RWPE1 (cell line): ENCODE results near the gene TTLL12.

Experiments used
- CTCF ChIA-PET: fragments of 350-600 bp; sonication (Branson Sonifier 250); formaldehyde crosslinking; extraction: SDS; loops from one replicate; lab custom pipeline; 2021; lab: Yijun Ruan, JAX
- POLR2A ChIA-PET: fragments of 400-600 bp; formaldehyde crosslinking; extraction: SDS; loops from one replicate; lab custom pipeline; 2020; ENCODE audit warnings: antibody characterized with exemption; ENCODE audit not compliant: low non-redundant PET; lab: Yijun Ruan, JAX
- DNase-seq: peaks from one replicate; pipeline ENCODE4 v3.0.0; 2012; ENCODE audit warnings: low spot score
- H3K27ac ChIP-seq: fragments of 450-650 bp; 2 replicates; pipeline ENCODE4 v1.5.1; 2017
- CTCF ChIP-seq: fragments of 450-650 bp; conservative IDR thresholded peaks from 2 replicates; pipeline ENCODE4 v1.5.1; 2017; ENCODE audit warnings: low read depth, mild to moderate bottlenecking

TTLL12 gene

GRCh38 chr22:43209971-43210370 lies 23.0 kb upstream of the TTLL12 start:
- no peak overlapping the region for H3K27ac ChIP-seq
- TF ChIP-seq CTCF, result no peak
- CTCF ChIA-PET, result no interaction called here
- no peak for DNase-seq
- POLR2A ChIA-PET, result no interaction called here

DNA sequence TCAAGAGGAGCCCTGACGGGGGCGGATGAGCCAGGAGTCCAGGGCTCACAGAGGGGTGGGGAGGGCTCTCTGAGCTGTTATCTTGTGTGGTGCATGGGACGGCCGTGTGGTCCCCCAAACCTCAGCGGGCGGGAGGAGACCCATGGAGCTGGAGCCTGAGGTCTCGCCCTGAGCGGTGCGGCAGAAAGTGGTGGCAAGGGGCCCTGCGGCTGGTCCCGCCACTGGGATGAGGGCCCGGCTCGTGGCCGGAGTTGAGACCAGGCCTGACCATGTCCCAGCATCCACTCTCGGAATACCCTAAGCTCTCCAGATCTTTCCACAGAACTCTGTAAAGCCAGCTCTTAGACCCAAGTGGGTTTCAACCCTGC lies 22.6 kb upstream of the TTLL12 start:
- no peak overlapping the region for H3K27ac ChIP-seq
- ChIA-PET CTCF (no interaction called here), POLR2A (no interaction called here)
- TF ChIP-seq CTCF, result no peak
- DNase-seq, result no peak

DNA sequence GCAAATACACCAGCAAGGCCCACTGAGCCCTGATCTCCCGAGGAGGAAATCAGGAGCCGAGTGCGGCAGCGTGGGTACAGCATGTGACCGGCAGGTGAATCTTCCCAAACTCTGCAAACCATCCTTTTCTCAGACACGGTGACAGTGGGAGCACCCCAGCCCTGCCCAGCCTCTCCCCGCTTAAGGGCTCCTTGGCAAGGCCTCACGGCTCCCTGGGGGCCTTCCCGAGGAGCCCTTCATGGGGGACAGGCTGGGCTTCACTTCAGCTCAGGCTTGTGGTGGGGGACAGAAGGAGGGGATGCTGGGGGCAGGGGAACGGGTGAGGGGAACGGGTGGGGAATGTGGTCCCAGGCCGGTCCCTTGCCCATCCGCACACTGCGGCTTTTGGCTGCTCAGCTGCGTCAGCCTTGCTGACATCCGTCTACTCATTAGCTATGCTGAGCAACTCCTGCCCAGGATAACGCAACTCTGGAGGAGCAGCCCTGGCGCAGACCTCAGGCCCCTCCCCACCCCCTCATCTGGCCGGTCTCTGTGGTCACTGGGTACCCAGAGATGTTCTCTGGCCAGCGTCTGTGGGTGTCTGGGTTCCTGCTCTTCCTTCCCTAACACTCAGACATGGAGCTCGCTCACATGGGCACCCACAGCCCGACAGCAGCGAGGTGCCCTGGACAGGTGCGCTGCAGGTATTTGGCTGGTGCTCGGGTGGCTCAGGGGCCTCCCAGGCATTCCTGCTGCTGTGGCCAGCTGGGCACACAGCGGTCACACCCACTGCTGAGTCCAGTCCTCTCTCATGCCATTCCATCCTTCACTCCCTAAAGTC lies 22.0 kb upstream of the TTLL12 start:
- H3K27ac ChIP-seq, result no peak overlapping the region
- ChIA-PET CTCF (no interaction called here), POLR2A (interaction anchor here (0.5 kb wide), 1 partner anchor 1821 kb away, joined by 4 read pairs; no protein-coding TSS in a partner anchor)
- DNase-seq, result no peak
- TF ChIP-seq CTCF, result no peak

GRCh38 chr22:43207849-43208702 lies 21.1 kb upstream of the TTLL12 start:
- POLR2A ChIA-PET, result interaction anchor here (0.5 kb wide), 1 partner anchor 1820 kb away, joined by 4 read pairs; no protein-coding TSS in a partner anchor

GRCh38 chr22:43207386-43207785 lies 20.5 kb upstream of the TTLL12 start:
- no peak for DNase-seq
- TF ChIP-seq CTCF, result no peak
- no peak overlapping the region for H3K27ac ChIP-seq
- POLR2A ChIA-PET, result no interaction called here
- CTCF ChIA-PET, result no interaction called here

More at GRCh38 chr22:43207849-43208702, 21.1 kb upstream of the TTLL12 start:
- H3K27ac ChIP-seq, result no peak overlapping the region
- DNase-seq, result no peak
- TF ChIP-seq CTCF, result no peak
- CTCF ChIA-PET, result no interaction called here

DNA sequence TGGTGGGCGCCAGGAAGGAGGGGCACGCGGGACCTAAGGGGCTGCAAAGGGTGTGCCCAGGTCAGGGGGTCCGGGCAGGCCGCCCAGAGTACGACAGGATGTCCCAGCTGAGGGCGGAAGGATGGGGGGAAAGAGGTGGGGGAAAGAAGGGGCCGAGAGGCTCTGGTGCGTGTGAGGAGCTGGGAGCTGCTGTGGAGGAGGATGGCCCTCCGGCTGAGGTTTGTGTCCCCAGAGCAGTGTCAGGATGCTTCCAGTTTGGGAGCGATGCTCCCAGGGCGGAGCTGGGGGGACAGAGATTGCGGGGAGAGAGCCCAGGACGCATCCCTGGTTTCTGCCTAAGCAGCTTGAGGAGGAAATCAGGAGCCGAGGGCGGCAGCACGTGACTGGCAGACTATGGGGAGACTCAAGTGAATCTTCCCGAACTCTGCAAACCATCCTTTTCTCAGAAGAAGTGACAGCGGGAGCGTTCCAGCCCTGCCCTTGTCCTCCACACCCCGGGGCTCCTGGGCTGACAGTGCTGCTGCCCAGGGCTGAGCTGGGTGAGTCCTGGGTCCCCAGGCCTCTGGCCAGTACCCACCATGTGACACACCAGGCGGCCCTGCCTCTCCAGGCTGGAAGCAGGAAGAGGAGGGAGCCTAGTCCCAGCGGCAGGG lies 19.7 kb upstream of the TTLL12 start:
- DNase-seq, result no peak
- POLR2A ChIA-PET, result no interaction called here
- no peak overlapping the region for H3K27ac ChIP-seq
- CTCF ChIA-PET, result no interaction called here
- TF ChIP-seq CTCF, result no peak
